GM23248 (cell line): ENCODE measurements around the gene KAT8.

Experiments used
- EZH2 ChIP-seq: fragments of 200-600 bp; sonication (generic); IDR thresholded peaks from 2 replicates; pipeline ENCODE4 v1.6.1; 2018; ENCODE audit warnings: antibody characterized with exemption, mild to moderate bottlenecking; ENCODE audit not compliant: insufficient read depth, poor library complexity, severe bottlenecking
- EZH2phosphoT487 ChIP-seq: fragments of 200-600 bp; sonication (generic); IDR thresholded peaks from 2 replicates; pipeline ENCODE4 v1.6.1; 2018; ENCODE audit warnings: antibody characterized with exemption, moderate library complexity, mild to moderate bottlenecking, low read depth; ENCODE audit not compliant: insufficient read depth

DNA sequence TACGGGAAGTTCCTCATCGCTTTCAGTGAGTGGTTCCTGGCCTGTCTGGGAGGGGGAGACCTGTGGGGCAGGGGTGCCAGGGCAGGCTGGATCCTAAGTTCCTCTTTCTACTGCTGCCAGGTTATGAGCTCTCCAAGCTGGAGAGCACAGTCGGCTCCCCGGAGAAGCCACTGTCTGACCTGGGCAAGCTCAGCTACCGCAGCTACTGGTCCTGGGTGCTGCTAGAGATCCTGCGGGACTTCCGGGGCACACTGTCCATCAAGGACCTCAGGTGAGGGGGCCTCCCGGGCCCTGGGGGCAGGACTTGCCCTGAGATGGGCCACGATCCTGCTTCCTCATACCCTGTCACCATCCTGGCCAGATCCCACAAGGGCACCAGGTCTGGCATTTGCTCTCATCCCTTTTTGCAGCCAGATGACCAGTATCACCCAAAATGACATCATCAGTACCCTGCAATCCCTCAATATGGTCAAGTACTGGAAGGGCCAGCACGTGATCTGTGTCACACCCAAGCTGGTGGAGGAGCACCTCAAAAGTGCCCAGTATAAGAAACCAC, 12.9 kb downstream of the KAT8 start:
- no peak for TF ChIP-seq EZH2
- TF ChIP-seq EZH2phosphoT487, result no peak
